ENCODE data around the gene AP2B1.

DNA sequence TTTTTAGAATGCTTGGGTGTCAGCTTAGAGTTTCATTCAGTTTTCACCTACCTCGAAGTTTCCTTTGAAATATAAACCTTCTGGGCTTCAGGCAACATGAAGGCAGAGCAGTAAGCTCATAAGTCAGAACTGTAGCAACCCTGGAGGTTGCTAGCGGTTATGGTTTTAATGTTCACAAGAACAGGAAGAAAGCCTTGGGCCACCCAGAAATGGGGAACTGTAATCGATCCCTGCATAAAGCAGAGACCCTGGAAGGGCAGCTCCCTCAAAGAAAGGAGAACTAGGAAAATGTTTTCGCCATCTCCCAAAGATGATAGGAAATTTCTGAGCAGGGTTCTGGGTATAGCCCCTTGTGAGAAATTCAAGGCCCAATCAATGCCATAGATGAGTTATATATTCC is 96.5 kb downstream of the AP2B1 start:
- TF ChIP-seq, protein P1, sequence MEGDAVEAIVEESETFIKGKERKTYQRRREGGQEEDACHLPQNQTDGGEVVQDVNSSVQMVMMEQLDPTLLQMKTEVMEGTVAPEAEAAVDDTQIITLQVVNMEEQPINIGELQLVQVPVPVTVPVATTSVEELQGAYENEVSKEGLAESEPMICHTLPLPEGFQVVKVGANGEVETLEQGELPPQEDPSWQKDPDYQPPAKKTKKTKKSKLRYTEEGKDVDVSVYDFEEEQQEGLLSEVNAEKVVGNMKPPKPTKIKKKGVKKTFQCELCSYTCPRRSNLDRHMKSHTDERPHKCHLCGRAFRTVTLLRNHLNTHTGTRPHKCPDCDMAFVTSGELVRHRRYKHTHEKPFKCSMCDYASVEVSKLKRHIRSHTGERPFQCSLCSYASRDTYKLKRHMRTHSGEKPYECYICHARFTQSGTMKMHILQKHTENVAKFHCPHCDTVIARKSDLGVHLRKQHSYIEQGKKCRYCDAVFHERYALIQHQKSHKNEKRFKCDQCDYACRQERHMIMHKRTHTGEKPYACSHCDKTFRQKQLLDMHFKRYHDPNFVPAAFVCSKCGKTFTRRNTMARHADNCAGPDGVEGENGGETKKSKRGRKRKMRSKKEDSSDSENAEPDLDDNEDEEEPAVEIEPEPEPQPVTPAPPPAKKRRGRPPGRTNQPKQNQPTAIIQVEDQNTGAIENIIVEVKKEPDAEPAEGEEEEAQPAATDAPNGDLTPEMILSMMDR (IDR thresholded peaks at IDR 0.05; ENCODE audit: low read length) = no peak
- TF ChIP-seq EZH2phosphoT487 (IDR thresholded peaks at IDR 0.05; ENCODE audit: low read length) (no peak), EZH2 (optimal IDR thresholded peaks at IDR 0.05; ENCODE audit: low read depth, low read length) (no peak)
